ENCODE data around the gene ATP1B3.
A peak's percentile ranks its signal among the peaks of the same experiment; 100 is the strongest.

Gene ATP1B3

GRCh38 chr3:141835557-141836229, 40.8 kb upstream of the ATP1B3 start:
- H3K27ac ChIP-seq = no peak overlapping the region
- H3K4me3 ChIP-seq (ENCODE audit: low read depth, low read length) = no peak overlapping the region
- no peak for DNase-seq
- TF ChIP-seq CTCF (IDR thresholded peaks at IDR 0.05; ENCODE audit: low read depth, low read length, missing control alignments) = no peak
- H3K36me3 ChIP-seq (replicated peaks) = no peaks in the 10 kb centered on the region
- H3K27me3 ChIP-seq (replicated peaks) = no peaks in the 10 kb centered on the region
- in situ Hi-C loops (cut with HindIII; ENCODE audit: low pct_ligation_motif_present, low sequenced_read_pairs) = no loop called here

GRCh38 chr3:141839389-141839788, 37.1 kb upstream of the ATP1B3 start:
- Histone ChIP-seq H3K27ac (no peak overlapping the region), H3K36me3 (replicated peaks) (no peaks in the 10 kb centered on the region), H3K27me3 (replicated peaks) (no peaks in the 10 kb centered on the region), H3K4me3 (ENCODE audit: low read depth, low read length) (no peak overlapping the region)
- in situ Hi-C loops (cut with HindIII; ENCODE audit: low pct_ligation_motif_present, low sequenced_read_pairs) = no loop called here
- no peak for TF ChIP-seq CTCF (IDR thresholded peaks at IDR 0.05; ENCODE audit: low read depth, low read length, missing control alignments)
- DNase-seq = no peak

GRCh38 chr3:141840737-141841544, 35.5 kb upstream of the ATP1B3 start:
- in situ Hi-C loops (cut with HindIII; ENCODE audit: low pct_ligation_motif_present, low sequenced_read_pairs) = no loop called here
- no peak overlapping the region for H3K4me3 ChIP-seq (ENCODE audit: low read depth, low read length)
- no peak for TF ChIP-seq CTCF (IDR thresholded peaks at IDR 0.05; ENCODE audit: low read depth, low read length, missing control alignments)
- H3K27me3 ChIP-seq (replicated peaks) = no peaks in the 10 kb centered on the region
- no peaks in the 10 kb centered on the region for H3K36me3 ChIP-seq (replicated peaks)
- no peak overlapping the region for H3K27ac ChIP-seq
- peak; percentile 17 for DNase-seq

- Histone ChIP-seq H3K27me3 (replicated peaks) (no peaks in the 10 kb centered on the region), H3K36me3 (replicated peaks) (no peaks in the 10 kb centered on the region), H3K4me3 (ENCODE audit: low read depth, low read length) (no peak overlapping the region), H3K27ac (no peak overlapping the region)
- no peak for DNase-seq
- in situ Hi-C loops (cut with HindIII; ENCODE audit: low pct_ligation_motif_present, low sequenced_read_pairs) = no loop called here
- no peak for TF ChIP-seq CTCF (IDR thresholded peaks at IDR 0.05; ENCODE audit: low read depth, low read length, missing control alignments)
These were observed 32.3 kb upstream of the ATP1B3 start for GRCh38 chr3:141844108-141844507.

- no peak for DNase-seq
- no peak for TF ChIP-seq CTCF (IDR thresholded peaks at IDR 0.05; ENCODE audit: low read depth, low read length, missing control alignments)
- no peaks in the 10 kb centered on the region for H3K27me3 ChIP-seq (replicated peaks)
- H3K4me3 ChIP-seq (ENCODE audit: low read depth, low read length) = no peak overlapping the region
- in situ Hi-C loops (cut with HindIII; ENCODE audit: low pct_ligation_motif_present, low sequenced_read_pairs) = no loop called here
- H3K27ac ChIP-seq = no peak overlapping the region
- H3K36me3 ChIP-seq (replicated peaks) = no peaks in the 10 kb centered on the region
These were observed 31.6 kb upstream of the ATP1B3 start for GRCh38 chr3:141844812-141845211.

Data from brain microvascular endothelial cell (primary cell).